ENCODE results near the gene GRAMD2B. TPM values are rescaled to one million over a fixed set of nuclear protein-coding genes. Genes with fewer than 3 reads are reported as not detected.

Gene GRAMD2B
- total RNA-seq, 1 experiment from 2014 or later = 6.2 TPM

- no peak for DNase-seq
- H3K4me3 ChIP-seq = no peak overlapping the region
- H3K36me3 ChIP-seq = no peaks in the 10 kb centered on the region
- peaks cover 30% of the 10 kb centered on the region for H3K9me3 ChIP-seq
- H3K27me3 ChIP-seq = no peaks in the 10 kb centered on the region
These were observed 22.5 kb upstream of the GRAMD2B start for GRCh38 chr5:126400621-126401251.

- no peak overlapping the region for H3K4me3 ChIP-seq
- DNase-seq = no peak
- H3K27me3 ChIP-seq = no peaks in the 10 kb centered on the region
- H3K9me3 ChIP-seq = peaks cover 30% of the 10 kb centered on the region
- no peaks in the 10 kb centered on the region for H3K36me3 ChIP-seq
These were observed 20.3 kb upstream of the GRAMD2B start for GRCh38 chr5:126402621-126403555.

- no peak for DNase-seq
- H3K4me3 ChIP-seq = no peak overlapping the region
- H3K9me3 ChIP-seq = peaks cover 24% of the 10 kb centered on the region
- no peaks in the 10 kb centered on the region for H3K36me3 ChIP-seq
- H3K27me3 ChIP-seq = no peaks in the 10 kb centered on the region
These were observed 19.3 kb upstream of the GRAMD2B start for GRCh38 chr5:126403876-126404275.

- DNase-seq = no peak
- peaks cover 2% of the 10 kb centered on the region for H3K9me3 ChIP-seq
- no peaks in the 10 kb centered on the region for H3K36me3 ChIP-seq
- H3K27me3 ChIP-seq = no peaks in the 10 kb centered on the region
- H3K4me3 ChIP-seq = no peak overlapping the region
These were observed 12.6 kb upstream of the GRAMD2B start for GRCh38 chr5:126410623-126411022.

GRCh38 chr5:126413856-126414255 lies 9.4 kb upstream of the GRAMD2B start:
- H3K36me3 ChIP-seq = no peaks in the 10 kb centered on the region
- no peaks in the 10 kb centered on the region for H3K27me3 ChIP-seq
- no peak for DNase-seq

GRCh38 chr5:126414874-126415502 lies 8.2 kb upstream of the GRAMD2B start:
- H3K4me3 ChIP-seq = no peak overlapping the region
- peaks cover 2% of the 10 kb centered on the region; the same call in 1 of the 2 replicates for H3K9me3 ChIP-seq
- H3K36me3 ChIP-seq = no peaks in the 10 kb centered on the region
- H3K27me3 ChIP-seq = no peaks in the 10 kb centered on the region
- DNase-seq = no peak

More at GRCh38 chr5:126413856-126414255, 9.4 kb upstream of the GRAMD2B start:
- no peak overlapping the region for H3K4me3 ChIP-seq
- peaks cover 2% of the 10 kb centered on the region for H3K9me3 ChIP-seq

GRCh38 chr5:126415789-126416188 lies 7.4 kb upstream of the GRAMD2B start:
- DNase-seq = no peak
- Histone ChIP-seq H3K9me3 (no peaks in the 10 kb centered on the region), H3K36me3 (no peaks in the 10 kb centered on the region), H3K27me3 (no peaks in the 10 kb centered on the region), H3K4me3 (no peak overlapping the region)

GRCh38 chr5:126416266-126416925 lies 6.8 kb upstream of the GRAMD2B start:
- no peaks in the 10 kb centered on the region for H3K36me3 ChIP-seq
- H3K4me3 ChIP-seq = no peak overlapping the region
- no peaks in the 10 kb centered on the region for H3K9me3 ChIP-seq
- no peak for DNase-seq
- no peaks in the 10 kb centered on the region for H3K27me3 ChIP-seq

GRCh38 chr5:126417178-126417577 lies 6.0 kb upstream of the GRAMD2B start:
- Histone ChIP-seq H3K36me3 (no peaks in the 10 kb centered on the region), H3K27me3 (no peaks in the 10 kb centered on the region), H3K9me3 (no peaks in the 10 kb centered on the region), H3K4me3 (no peak overlapping the region)
- no peak for DNase-seq

GRCh38 chr5:126419102-126419501 lies 4.1 kb upstream of the GRAMD2B start:
- H3K36me3 ChIP-seq = no peaks in the 10 kb centered on the region
- no peaks in the 10 kb centered on the region for H3K9me3 ChIP-seq
- H3K27me3 ChIP-seq = no peaks in the 10 kb centered on the region
- no peak for DNase-seq
- H3K4me3 ChIP-seq = no peak overlapping the region

GRCh38 chr5:126428421-126428820 lies 5.2 kb downstream of the GRAMD2B start:
- H3K36me3 ChIP-seq = no peaks in the 10 kb centered on the region; the same call in 1 of the 2 replicates
- DNase-seq = no peak
- H3K27me3 ChIP-seq = no peaks in the 10 kb centered on the region
- no peaks in the 10 kb centered on the region for H3K9me3 ChIP-seq
- H3K4me3 ChIP-seq = no peak overlapping the region

- no peak for DNase-seq
- no peaks in the 10 kb centered on the region; the same call in 1 of the 2 replicates for H3K36me3 ChIP-seq
- H3K4me3 ChIP-seq = no peak overlapping the region
- no peaks in the 10 kb centered on the region for H3K27me3 ChIP-seq
- no peaks in the 10 kb centered on the region for H3K9me3 ChIP-seq
These were observed 7.4 kb downstream of the GRAMD2B start for GRCh38 chr5:126430631-126431030.

GRCh38 chr5:126433701-126434100 lies 10.5 kb downstream of the GRAMD2B start:
- Histone ChIP-seq H3K36me3 (peaks cover 2% of the 10 kb centered on the region), H3K4me3 (no peak overlapping the region)
- no peak for DNase-seq

GRCh38 chr5:126435261-126435660 lies 12.1 kb downstream of the GRAMD2B start:
- Histone ChIP-seq H3K36me3 (peaks cover 2% of the 10 kb centered on the region), H3K9me3 (no peaks in the 10 kb centered on the region), H3K27me3 (no peaks in the 10 kb centered on the region), H3K4me3 (no peak overlapping the region)
- no peak for DNase-seq

More at GRCh38 chr5:126433701-126434100, 10.5 kb downstream of the GRAMD2B start:
- no peaks in the 10 kb centered on the region for H3K9me3 ChIP-seq
- no peaks in the 10 kb centered on the region for H3K27me3 ChIP-seq

- no peaks in the 10 kb centered on the region for H3K27me3 ChIP-seq
- DNase-seq = no peak
These were observed 12.5 kb downstream of the GRAMD2B start for GRCh38 chr5:126435714-126436113.

GRCh38 chr5:126437721-126438120 lies 14.5 kb downstream of the GRAMD2B start:
- Histone ChIP-seq H3K36me3 (peaks cover 2% of the 10 kb centered on the region), H3K9me3 (no peaks in the 10 kb centered on the region; the same call in 1 of the 2 replicates), H3K4me3 (no peak overlapping the region), H3K27me3 (no peaks in the 10 kb centered on the region)
- DNase-seq = no peak

More at GRCh38 chr5:126435714-126436113, 12.5 kb downstream of the GRAMD2B start:
- H3K36me3 ChIP-seq = peaks cover 2% of the 10 kb centered on the region
- H3K9me3 ChIP-seq = no peaks in the 10 kb centered on the region; the same call in 1 of the 2 replicates
- no peak overlapping the region for H3K4me3 ChIP-seq

Data from MG63 (cell line).